IMR-90 (cell line): ENCODE measurements around the gene BTBD9. TPM values are rescaled to one million over a fixed set of nuclear protein-coding genes. Genes with fewer than 3 reads are reported as not detected.

Source experiments
- ATAC-seq: fragments of 200-7000 bp; cut with Tn5 transposase; 2 replicates; pipeline ENCODE4 v1.9.1; 2020; ENCODE audit warnings: low read depth, mild to moderate bottlenecking, moderate library complexity
- BruUV-seq: library from RNA; stranded (reverse); fragments of 400-500 nt; replicated peaks from 2 replicates; lab custom pipeline; 2021; lab: Mats Ljungman, UMichigan
- CTCF ChIA-PET: fragments of 300-600 bp; formaldehyde crosslinking; extraction: SDS; loops from one replicate; lab custom pipeline; 2021; ENCODE audit warnings: antibody characterized with exemption; lab: Yijun Ruan, JAX
- POLR2A ChIA-PET: fragments of 300-600 bp; sonication (Branson Sonifier 250); formaldehyde crosslinking; loops from one replicate; lab custom pipeline; 2022; ENCODE audit warnings: antibody characterized with exemption; ENCODE audit not compliant: unreplicated experiment; lab: Charles Lee
- DNase-seq: peaks from one replicate; pipeline ENCODE4 v3.0.0; 2013
- H2AFZ ChIP-seq: replicated peaks from 2 replicates; pipeline ENCODE3; 2013; ENCODE audit warnings: low read length, mild to moderate bottlenecking; ENCODE audit not compliant: poor library complexity
- H2AK5ac ChIP-seq: 2 replicates; pipeline ENCODE4 v1.6.1; 2013; ENCODE audit warnings: low read depth, low read length, inconsistent platforms
- H2AK9ac ChIP-seq: replicated peaks from 2 replicates; pipeline ENCODE3; 2013; ENCODE audit warnings: mild to moderate bottlenecking, low read depth, low read length, moderate library complexity; ENCODE audit not compliant: poor library complexity
- H2BK120ac ChIP-seq: 2 replicates; pipeline ENCODE4 v1.6.1; 2013; ENCODE audit warnings: low read depth, low read length, inconsistent platforms
- H2BK15ac ChIP-seq: 3 replicates; pipeline ENCODE4 v1.6.1; 2013; ENCODE audit warnings: low read depth, low read length, inconsistent platforms
- H2BK20ac ChIP-seq: 2 replicates; pipeline ENCODE4 v1.6.1; 2013; ENCODE audit warnings: low read depth, mild to moderate bottlenecking, inconsistent platforms, low read length, moderate library complexity
- H2BK5ac ChIP-seq: 2 replicates; pipeline ENCODE4 v1.6.1; 2013; ENCODE audit warnings: mild to moderate bottlenecking, low read depth, low read length, inconsistent platforms; ENCODE audit not compliant: poor library complexity, severe bottlenecking
- H3K14ac ChIP-seq: replicated peaks from 2 replicates; pipeline ENCODE4 v1.6.1; 2013; ENCODE audit warnings: low read depth, low read length, inconsistent platforms
- H3K18ac ChIP-seq: 2 replicates; pipeline ENCODE4 v1.6.1; 2013; ENCODE audit warnings: low read depth, low read length, control low read depth
- H3K23ac ChIP-seq: 2 replicates; pipeline ENCODE4 v1.6.1; 2013; ENCODE audit warnings: low read depth, low read length, inconsistent platforms
- H3K27ac ChIP-seq: 2 replicates; pipeline ENCODE4 v1.5.1; 2013; ENCODE audit warnings: mild to moderate bottlenecking, control low read depth, low read length; ENCODE audit not compliant: insufficient read depth
- H3K27me3 ChIP-seq: 2 replicates; pipeline ENCODE4 v1.6.1; 2013; ENCODE audit warnings: low read length; ENCODE audit not compliant: control insufficient read depth, insufficient read depth
- H3K36me3 ChIP-seq: 2 replicates; pipeline ENCODE4 v1.6.1; 2013; ENCODE audit warnings: low read length, mixed read lengths; ENCODE audit not compliant: control insufficient read depth, insufficient read depth
- H3K4ac ChIP-seq: 2 replicates; pipeline ENCODE4 v1.6.1; 2013; ENCODE audit warnings: low read depth, low read length, inconsistent platforms
- H3K4me1 ChIP-seq: 2 replicates; pipeline ENCODE4 v1.6.1; 2013; ENCODE audit warnings: low read length, mixed read lengths; ENCODE audit not compliant: control insufficient read depth, insufficient read depth
- H3K4me2 ChIP-seq: 2 replicates; pipeline ENCODE4 v1.6.1; 2013; ENCODE audit warnings: low read depth, mild to moderate bottlenecking, control low read depth, low read length, moderate library complexity
- H3K4me3 ChIP-seq: 2 replicates; pipeline ENCODE4 v1.5.1; 2013; ENCODE audit warnings: low read depth, mild to moderate bottlenecking, control low read depth, low read length, moderate library complexity; ENCODE audit not compliant: insufficient read depth
- H3K56ac ChIP-seq: 2 replicates; pipeline ENCODE4 v1.6.1; 2013; ENCODE audit warnings: low read length, inconsistent platforms; ENCODE audit not compliant: insufficient read depth; ENCODE audit errors: extremely low read depth
- H3K79me1 ChIP-seq, 2 experiments: 2 replicates each; pipeline ENCODE4 v1.6.1; 2013; ENCODE audit warnings: low read length in 2 of 2, inconsistent platforms in 1 of 2, low read depth in 1 of 2
- H3K9ac ChIP-seq: 2 replicates; pipeline ENCODE4 v1.6.1; 2013; ENCODE audit warnings: low read depth, low read length, control low read depth
- H3K9me1 ChIP-seq: 2 replicates; pipeline ENCODE4 v1.6.1; 2013; ENCODE audit warnings: low read length, inconsistent platforms; ENCODE audit not compliant: insufficient read depth
- H3K9me3 ChIP-seq: 2 replicates; pipeline ENCODE4 v1.6.1; 2013; ENCODE audit warnings: low read length; ENCODE audit not compliant: control insufficient read depth, insufficient read depth
- H4K20me1 ChIP-seq: 2 replicates; pipeline ENCODE4 v1.6.1; 2013; ENCODE audit warnings: low read length, inconsistent platforms; ENCODE audit not compliant: insufficient read depth
- H4K5ac ChIP-seq: 2 replicates; pipeline ENCODE4 v1.6.1; 2013; ENCODE audit warnings: mild to moderate bottlenecking, low read depth, low read length, control low read depth
- H4K8ac ChIP-seq, 2 experiments: 2 replicates each; pipeline ENCODE4 v1.6.1; 2013; ENCODE audit warnings: low read depth in 2 of 2, low read length in 2 of 2, control low read depth in 1 of 2, inconsistent platforms in 1 of 2
- H4K91ac ChIP-seq: 2 replicates; pipeline ENCODE4 v1.6.1; 2013; ENCODE audit warnings: low read depth, low read length, inconsistent platforms; ENCODE audit not compliant: insufficient read depth
- CHD1 ChIP-seq: IDR thresholded peaks from 2 replicates; pipeline ENCODE4 v1.6.1; 2012; ENCODE audit warnings: low read depth, low read length, improper control_type of control experiment
- FOS ChIP-seq: fragments of 150-350 bp; IDR thresholded peaks from 2 replicates; pipeline ENCODE4 v1.6.1; 2016; ENCODE audit warnings: low read depth, low read length
- MAFK ChIP-seq: IDR thresholded peaks from 2 replicates; pipeline ENCODE4 v1.6.1; 2012; ENCODE audit warnings: low read depth, low read length, improper control_type of control experiment
- MXI1 ChIP-seq: IDR thresholded peaks from 2 replicates; pipeline ENCODE4 v1.6.1; 2012; ENCODE audit warnings: low read depth, mild to moderate bottlenecking, low read length, moderate library complexity, borderline replicate concordance
- POLR2A ChIP-seq: IDR thresholded peaks from 2 replicates; pipeline ENCODE4 v1.6.1; 2012; ENCODE audit warnings: mild to moderate bottlenecking, low read depth, low read length
- RAD21 ChIP-seq: IDR thresholded peaks from 2 replicates; pipeline ENCODE4 v1.6.1; 2012; ENCODE audit warnings: low read length, improper control_type of control experiment
- RFX5 ChIP-seq: IDR thresholded peaks from 2 replicates; pipeline ENCODE4 v1.8.0; 2012; ENCODE audit warnings: low read depth, mild to moderate bottlenecking, low read length, moderate library complexity
- SMC3 ChIP-seq: fragments of 150-350 bp; IDR thresholded peaks from 2 replicates; pipeline ENCODE4 v1.6.1; 2016; ENCODE audit warnings: low read depth, mild to moderate bottlenecking, antibody characterized with exemption, low read length, moderate library complexity
- WGBS, 2 experiments: methylation state at CpG; one replicate each; pipeline versions ENCODE4 v1.1.5 to v1.1.7; 2013; ENCODE audit warnings: missing lambda C conversion rate in 2 of 2; ENCODE audit not compliant: insufficient read length in 1 of 2; ENCODE audit errors: extremely low coverage in 2 of 2; 5-methylcytosine and 5-hydroxymethylcytosine counted together
- dilution Hi-C: fragments of 300-500 bp; cut with HindIII; formaldehyde crosslinking; loops from one replicate; pipeline ENCODE4 v1.14.3; 2018; ENCODE audit warnings: low sequenced_read_pairs; ENCODE audit not compliant: unreplicated experiment
- in situ Hi-C: fragments of 300-500 bp; cut with MboI; formaldehyde crosslinking; loops from 3 replicates; pipeline ENCODE4 v1.14.3; 2019; ENCODE audit warnings: low sequenced_read_pairs, inconsistent platforms, mixed read lengths
- intact Hi-C: fragments of 100-400 bp; cut with micrococcal nuclease; formaldehyde crosslinking; loops from 2 replicates; pipeline ENCODE4 v1.10.0; 2022
- polyA plus RNA-seq, 3 experiments: library from polyadenylated mRNA; depleted of rRNA; stranded (reverse); fragments of >200 nt; gene quantifications; 2 replicates each; pipeline ENCODE4 v1.2.3, GENCODE V29; 2012; ENCODE audit warnings: low replicate concordance in 1 of 3
- total RNA-seq: library from RNA; depleted of rRNA; stranded (reverse); fragments of >200 nt; gene quantifications from 2 replicates; pipeline ENCODE4 v1.2.3, GENCODE V29; 2012
- TF ChIP-seq, protein P1 (sequence below): fragments of 150-350 bp; IDR thresholded peaks from 2 replicates; pipeline ENCODE4 v1.6.1; 2016; ENCODE audit warnings: low read depth, mild to moderate bottlenecking, low read length, moderate library complexity, borderline replicate concordance
- TF ChIP-seq, protein P2 (sequence below): fragments of 150-350 bp; IDR thresholded peaks from 2 replicates; pipeline ENCODE4 v1.6.1; 2017; ENCODE audit warnings: mild to moderate bottlenecking, antibody characterized with exemption, low read length, low read depth
- TF ChIP-seq, protein P3 (sequence below): conservative IDR thresholded peaks from 2 replicates; pipeline ENCODE4 v1.5.1; 2012; ENCODE audit warnings: mild to moderate bottlenecking, low read depth, low read length, improper control_type of control experiment

BTBD9 gene
- total and polyA plus RNA-seq, 2 of the 4 experiments (the other 2 are of a cell fraction), result 4.1 to 22.0 TPM

DNA sequence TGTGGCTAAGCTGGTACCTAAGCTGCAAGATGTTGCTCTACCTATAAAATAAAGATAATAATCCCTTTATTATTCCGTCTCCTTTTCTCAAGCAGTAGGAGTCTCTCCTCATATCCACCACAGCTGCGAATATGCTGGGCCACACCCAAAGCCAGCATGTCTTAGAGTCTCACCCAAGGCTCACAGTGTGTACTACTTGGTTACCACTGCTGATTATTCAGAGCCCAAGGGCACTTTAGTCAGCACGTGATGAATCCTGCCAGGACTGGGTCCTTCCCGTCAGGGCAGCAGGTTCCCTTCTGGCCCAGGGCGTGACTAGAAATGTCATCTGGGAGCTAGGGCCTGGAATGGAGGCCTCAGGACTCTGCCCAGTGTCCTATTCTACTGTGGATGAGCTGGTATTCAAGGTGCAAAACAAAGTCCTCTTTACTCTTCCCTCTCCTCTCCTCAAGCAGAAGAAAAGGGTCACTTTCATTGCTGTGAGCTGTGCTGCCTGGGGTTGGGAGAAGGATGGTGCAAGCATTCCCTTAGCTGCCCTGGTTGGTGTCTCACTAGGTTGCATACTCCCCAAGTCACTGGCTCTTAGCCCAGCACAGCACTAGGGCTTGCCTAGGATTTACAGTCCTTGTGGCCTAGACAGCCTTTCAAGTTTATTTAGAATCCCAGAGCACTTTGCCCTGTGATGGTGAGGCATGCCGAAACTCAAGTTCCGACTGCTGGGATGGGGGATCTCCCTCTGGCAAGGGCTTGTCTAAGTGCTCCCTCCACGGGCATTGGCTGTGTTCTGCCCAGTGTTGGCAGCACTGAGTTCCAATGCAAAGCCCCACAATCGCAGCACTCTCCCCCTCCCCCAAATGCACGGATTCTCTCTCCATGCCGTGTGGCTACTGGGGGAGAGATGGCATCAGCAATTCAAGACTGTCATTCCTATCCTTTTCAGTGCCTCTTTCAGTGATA lies 320.2 kb downstream of the BTBD9 start (continued):
- TF ChIP-seq, protein P1, sequence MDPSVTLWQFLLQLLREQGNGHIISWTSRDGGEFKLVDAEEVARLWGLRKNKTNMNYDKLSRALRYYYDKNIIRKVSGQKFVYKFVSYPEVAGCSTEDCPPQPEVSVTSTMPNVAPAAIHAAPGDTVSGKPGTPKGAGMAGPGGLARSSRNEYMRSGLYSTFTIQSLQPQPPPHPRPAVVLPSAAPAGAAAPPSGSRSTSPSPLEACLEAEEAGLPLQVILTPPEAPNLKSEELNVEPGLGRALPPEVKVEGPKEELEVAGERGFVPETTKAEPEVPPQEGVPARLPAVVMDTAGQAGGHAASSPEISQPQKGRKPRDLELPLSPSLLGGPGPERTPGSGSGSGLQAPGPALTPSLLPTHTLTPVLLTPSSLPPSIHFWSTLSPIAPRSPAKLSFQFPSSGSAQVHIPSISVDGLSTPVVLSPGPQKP, result no peak

DNA sequence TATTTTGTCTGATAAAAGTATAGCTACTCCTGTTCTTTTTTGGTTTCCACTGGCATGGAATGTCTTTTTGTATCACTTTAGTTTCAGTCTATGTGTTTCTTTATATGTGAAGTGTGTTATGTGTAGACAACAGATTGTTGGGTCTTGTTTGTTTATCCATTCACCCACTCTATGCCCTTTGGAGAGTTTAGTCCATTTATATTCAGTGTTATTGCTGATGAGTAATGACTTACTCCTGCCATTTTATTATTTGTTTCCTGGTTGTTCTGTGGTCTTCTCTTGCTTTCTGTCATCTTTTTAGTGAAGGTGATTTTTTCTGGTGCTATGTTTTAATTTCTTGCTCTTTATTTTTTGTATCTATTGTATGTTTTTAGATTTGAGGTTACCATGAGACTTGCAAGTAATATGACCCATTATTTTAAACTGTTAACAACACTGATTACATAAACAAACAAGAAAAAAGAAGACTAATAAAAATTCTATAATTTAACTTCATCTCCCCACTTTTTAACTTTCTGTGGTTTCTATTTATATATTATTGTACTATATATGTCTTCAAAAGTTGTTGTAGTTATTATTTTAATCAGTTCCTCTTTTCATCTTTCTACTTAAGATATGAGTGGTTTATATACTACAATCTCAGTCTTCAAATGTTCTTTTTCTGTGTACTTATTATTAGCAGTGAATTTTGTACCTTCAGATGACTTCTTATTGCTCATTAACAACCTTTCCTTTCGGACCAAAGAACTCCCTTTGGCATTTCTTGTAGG lies 323.4 kb downstream of the BTBD9 start:
- ATAC-seq, result no peak
- Histone ChIP-seq H2AK9ac (no peak overlapping the region), H2BK15ac (no peak overlapping the region), H2BK120ac (no peak overlapping the region), H2BK5ac (no peak overlapping the region), H3K4ac (no peak overlapping the region), H4K20me1 (no peaks in the 10 kb centered on the region; the same call in 1 of the 2 replicates), H4K91ac (no peak overlapping the region), H3K18ac (no peak overlapping the region), H3K36me3 (no peaks in the 10 kb centered on the region), H3K9me1 (no peaks in the 10 kb centered on the region; the same call in 1 of the 2 replicates), H3K56ac (no peak overlapping the region), H2AK5ac (no peak overlapping the region), H3K23ac (no peak overlapping the region), H3K79me1 (no peaks in the 10 kb centered on the region), H3K4me3 (no peak overlapping the region), H3K4me1 (no peaks in the 10 kb centered on the region), H3K4me2 (no peak overlapping the region), H2AFZ (no peak overlapping the region), H3K9ac (no peak overlapping the region), H3K14ac (no peak overlapping the region), H3K27me3 (no peaks in the 10 kb centered on the region), H2BK20ac (no peak overlapping the region), H4K5ac (no peak overlapping the region), H3K9me3 (no peaks in the 10 kb centered on the region; the same call in 1 of the 2 replicates), H4K8ac (no peak overlapping the region), H3K27ac (no peak overlapping the region)
- no CpG with 5 or more reads among the region's 1 CpG for whole genome bisulfite sequencing, 2 experiments
- CTCF ChIA-PET, result no interaction called here
- BruUV-seq, result no TSS peak
- POLR2A ChIA-PET, result no interaction called here
- dilution Hi-C loops, result no loop called here
- intact Hi-C loops, result no loop called here
- DNase-seq, result no peak
- in situ Hi-C loops, result no loop called here
- TF ChIP-seq MAFK (no peak), FOS (no peak), RAD21 (no peak), SMC3 (no peak), RFX5 (no peak), CHD1 (no peak), MXI1 (no peak), POLR2A (no peak)
- TF ChIP-seq, protein P2, sequence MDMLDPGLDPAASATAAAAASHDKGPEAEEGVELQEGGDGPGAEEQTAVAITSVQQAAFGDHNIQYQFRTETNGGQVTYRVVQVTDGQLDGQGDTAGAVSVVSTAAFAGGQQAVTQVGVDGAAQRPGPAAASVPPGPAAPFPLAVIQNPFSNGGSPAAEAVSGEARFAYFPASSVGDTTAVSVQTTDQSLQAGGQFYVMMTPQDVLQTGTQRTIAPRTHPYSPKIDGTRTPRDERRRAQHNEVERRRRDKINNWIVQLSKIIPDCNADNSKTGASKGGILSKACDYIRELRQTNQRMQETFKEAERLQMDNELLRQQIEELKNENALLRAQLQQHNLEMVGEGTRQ, result no peak
- TF ChIP-seq, protein P3, sequence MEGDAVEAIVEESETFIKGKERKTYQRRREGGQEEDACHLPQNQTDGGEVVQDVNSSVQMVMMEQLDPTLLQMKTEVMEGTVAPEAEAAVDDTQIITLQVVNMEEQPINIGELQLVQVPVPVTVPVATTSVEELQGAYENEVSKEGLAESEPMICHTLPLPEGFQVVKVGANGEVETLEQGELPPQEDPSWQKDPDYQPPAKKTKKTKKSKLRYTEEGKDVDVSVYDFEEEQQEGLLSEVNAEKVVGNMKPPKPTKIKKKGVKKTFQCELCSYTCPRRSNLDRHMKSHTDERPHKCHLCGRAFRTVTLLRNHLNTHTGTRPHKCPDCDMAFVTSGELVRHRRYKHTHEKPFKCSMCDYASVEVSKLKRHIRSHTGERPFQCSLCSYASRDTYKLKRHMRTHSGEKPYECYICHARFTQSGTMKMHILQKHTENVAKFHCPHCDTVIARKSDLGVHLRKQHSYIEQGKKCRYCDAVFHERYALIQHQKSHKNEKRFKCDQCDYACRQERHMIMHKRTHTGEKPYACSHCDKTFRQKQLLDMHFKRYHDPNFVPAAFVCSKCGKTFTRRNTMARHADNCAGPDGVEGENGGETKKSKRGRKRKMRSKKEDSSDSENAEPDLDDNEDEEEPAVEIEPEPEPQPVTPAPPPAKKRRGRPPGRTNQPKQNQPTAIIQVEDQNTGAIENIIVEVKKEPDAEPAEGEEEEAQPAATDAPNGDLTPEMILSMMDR, result no peak
